Measurements from ENCODE around the gene ACSS3.

- no peak for TF ChIP-seq CTCF (IDR thresholded peaks at IDR 0.05)
- TF ChIP-seq POLR2A (IDR thresholded peaks at IDR 0.05) = no peak
These were observed 168.2 kb downstream of the ACSS3 start for GRCh38 chr12:81245907-81246570.

Data from breast epithelium (tissue), 3 donors.